MG63 (cell line): ENCODE results near the gene RAC3. TPM values are rescaled to one million over a fixed set of nuclear protein-coding genes. Genes with fewer than 3 reads are reported as not detected.
"Not testable (repeated sequence)": the region's sequence is repeated elsewhere in the genome, so short reads cannot be mapped to it uniquely, and the experiment has no call there.

ENCODE experiments used
- DNase-seq: peaks from one replicate; pipeline ENCODE4 v3.0.0-alpha.2; 2020
- H3K27me3 ChIP-seq: fragments of 250-450 bp; sonication (Bioruptor Pico); 2 replicates; pipeline ENCODE4 v1.5.1; 2020; ENCODE audit warnings: mild to moderate bottlenecking, moderate library complexity
- H3K36me3 ChIP-seq: fragments of 250-450 bp; sonication (Bioruptor Pico); 2 replicates; pipeline ENCODE4 v1.5.1; 2020; ENCODE audit warnings: mild to moderate bottlenecking, moderate library complexity
- H3K4me3 ChIP-seq: fragments of 250-450 bp; sonication (Bioruptor Pico); 2 replicates; pipeline ENCODE4 v1.5.1; 2020; ENCODE audit warnings: mild to moderate bottlenecking, moderate library complexity
- H3K9me3 ChIP-seq: fragments of 250-450 bp; sonication (Bioruptor Pico); 2 replicates; pipeline ENCODE4 v1.5.1; 2020; ENCODE audit warnings: mild to moderate bottlenecking, moderate library complexity
- total RNA-seq: library from RNA; depleted of rRNA; stranded (reverse); fragments of >200 nt; shearing (Covaris generic); gene quantifications from 2 replicates; pipeline ENCODE4 v1.2.3, GENCODE V29; 2014; ENCODE audit warnings: low replicate concordance

Gene RAC3
- total RNA-seq, 1 experiment from 2014 or later, result 18.4 TPM

DNA sequence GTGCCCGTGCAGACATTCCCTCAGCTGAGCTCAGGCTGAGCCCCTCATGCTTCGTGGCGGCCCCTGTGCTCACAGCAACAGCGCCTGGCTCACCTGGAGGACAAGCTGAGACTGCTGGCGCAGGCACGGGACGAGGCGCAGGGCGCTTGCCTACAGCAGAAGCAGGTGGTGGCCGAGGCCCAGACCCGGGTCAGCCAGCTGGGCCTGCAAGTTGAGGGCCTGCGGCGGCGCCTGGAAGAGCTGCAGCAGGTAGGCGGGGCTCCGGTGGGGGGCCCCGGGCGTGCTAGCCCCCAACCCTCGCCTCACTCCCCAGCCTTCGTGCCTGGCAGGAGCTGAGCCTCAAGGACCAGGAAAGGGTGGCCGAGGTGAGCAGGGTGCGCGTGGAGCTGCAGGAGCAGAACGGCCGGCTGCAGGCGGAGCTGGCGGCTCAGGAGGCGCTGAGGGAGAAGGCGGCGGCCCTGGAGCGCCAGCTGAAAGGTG lies 1.4 kb upstream of the RAC3 start:
- H3K27me3 ChIP-seq, result no peaks in the 10 kb centered on the region
- peaks cover 9% of the 10 kb centered on the region for H3K36me3 ChIP-seq
- no peak overlapping the region for H3K4me3 ChIP-seq
- no peaks in the 10 kb centered on the region for H3K9me3 ChIP-seq
- no peak for DNase-seq

DNA sequence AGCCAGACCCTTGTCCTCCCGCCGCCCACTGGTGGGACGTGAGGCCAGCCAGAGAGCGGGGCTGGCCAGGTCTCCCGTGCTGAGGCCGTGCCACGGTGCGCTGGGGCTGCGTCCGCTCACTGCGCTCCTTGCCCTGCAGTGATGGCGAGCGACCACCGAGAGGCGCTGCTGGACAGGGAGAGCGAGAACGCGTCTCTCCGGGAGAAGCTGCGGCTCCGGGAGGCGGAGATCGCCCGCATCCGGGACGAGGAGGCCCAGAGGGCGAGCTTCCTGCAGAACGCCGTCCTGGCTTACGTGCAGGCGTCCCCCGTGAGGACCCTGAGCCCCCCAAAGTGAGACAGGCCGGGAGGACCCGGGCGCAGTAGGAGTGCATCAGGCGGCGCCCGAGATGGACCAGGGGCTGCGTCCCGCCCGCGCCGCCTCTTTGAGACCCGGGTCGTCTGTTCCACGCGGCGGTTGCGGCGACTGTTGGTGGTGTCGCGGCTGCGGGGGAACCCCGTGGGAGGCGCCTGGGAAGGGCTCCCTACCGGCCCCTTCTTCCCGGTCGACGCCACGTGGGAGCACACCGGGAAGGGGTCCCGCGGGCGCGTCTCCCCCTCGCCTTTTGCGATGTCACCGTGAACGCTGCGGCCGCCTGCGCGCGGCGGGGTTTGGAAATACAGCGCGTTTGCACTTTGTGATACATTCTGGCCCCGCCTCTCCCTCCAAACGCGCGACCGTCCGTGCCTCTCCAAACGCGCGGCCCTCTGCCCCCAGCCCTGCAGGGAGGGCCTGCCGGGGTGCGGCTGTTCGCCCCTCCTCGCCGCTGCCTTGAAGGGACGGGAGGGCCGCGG lies 792 bp upstream of the RAC3 start:
- no peaks in the 10 kb centered on the region for H3K27me3 ChIP-seq
- no peaks in the 10 kb centered on the region for H3K9me3 ChIP-seq
- H3K36me3 ChIP-seq, result peaks cover 12% of the 10 kb centered on the region
- H3K4me3 ChIP-seq, result no peak overlapping the region
- no peak for DNase-seq

- peak overlapping the region; percentile 25 for H3K4me3 ChIP-seq
- H3K27me3 ChIP-seq, result no peaks in the 10 kb centered on the region
- peaks cover 13% of the 10 kb centered on the region for H3K36me3 ChIP-seq
- no peak for DNase-seq
- no peaks in the 10 kb centered on the region for H3K9me3 ChIP-seq
Observed at GRCh38 chr17:82031885-82032627, 578 bp downstream of the RAC3 start.

DNA sequence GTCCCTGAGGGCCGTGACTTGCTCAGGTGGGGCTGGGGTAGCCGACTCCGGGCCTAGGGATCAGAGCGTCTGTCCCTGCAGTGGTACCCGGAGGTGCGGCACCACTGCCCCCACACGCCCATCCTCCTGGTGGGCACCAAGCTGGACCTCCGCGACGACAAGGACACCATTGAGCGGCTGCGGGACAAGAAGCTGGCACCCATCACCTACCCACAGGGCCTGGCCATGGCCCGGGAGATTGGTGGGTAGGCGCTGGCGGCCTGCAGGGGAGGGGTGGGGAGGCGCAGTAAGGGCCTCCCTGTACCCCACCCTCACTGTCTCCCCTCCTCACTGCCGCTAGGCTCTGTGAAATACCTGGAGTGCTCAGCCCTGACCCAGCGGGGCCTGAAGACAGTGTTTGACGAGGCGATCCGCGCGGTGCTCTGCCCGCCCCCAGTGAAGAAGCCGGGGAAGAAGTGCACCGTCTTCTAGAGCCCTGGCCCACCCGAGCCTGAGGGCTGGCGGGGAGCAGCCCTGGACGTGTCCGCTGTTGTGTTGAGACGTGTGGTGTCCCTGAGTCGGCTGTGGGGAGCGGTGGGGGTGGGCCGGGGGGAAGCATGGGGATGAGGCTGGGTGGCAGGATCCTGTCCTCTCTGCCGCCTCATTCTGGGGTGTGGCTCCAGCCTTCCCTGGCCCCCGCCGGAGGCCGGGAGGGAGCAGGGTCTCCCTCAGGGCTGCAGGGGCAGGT lies 2.0 kb downstream of the RAC3 start:
- H3K36me3 ChIP-seq, result peaks cover 10% of the 10 kb centered on the region
- no peak overlapping the region for H3K4me3 ChIP-seq
- no peaks in the 10 kb centered on the region for H3K27me3 ChIP-seq
- DNase-seq, result no peak
- no peaks in the 10 kb centered on the region for H3K9me3 ChIP-seq

DNA sequence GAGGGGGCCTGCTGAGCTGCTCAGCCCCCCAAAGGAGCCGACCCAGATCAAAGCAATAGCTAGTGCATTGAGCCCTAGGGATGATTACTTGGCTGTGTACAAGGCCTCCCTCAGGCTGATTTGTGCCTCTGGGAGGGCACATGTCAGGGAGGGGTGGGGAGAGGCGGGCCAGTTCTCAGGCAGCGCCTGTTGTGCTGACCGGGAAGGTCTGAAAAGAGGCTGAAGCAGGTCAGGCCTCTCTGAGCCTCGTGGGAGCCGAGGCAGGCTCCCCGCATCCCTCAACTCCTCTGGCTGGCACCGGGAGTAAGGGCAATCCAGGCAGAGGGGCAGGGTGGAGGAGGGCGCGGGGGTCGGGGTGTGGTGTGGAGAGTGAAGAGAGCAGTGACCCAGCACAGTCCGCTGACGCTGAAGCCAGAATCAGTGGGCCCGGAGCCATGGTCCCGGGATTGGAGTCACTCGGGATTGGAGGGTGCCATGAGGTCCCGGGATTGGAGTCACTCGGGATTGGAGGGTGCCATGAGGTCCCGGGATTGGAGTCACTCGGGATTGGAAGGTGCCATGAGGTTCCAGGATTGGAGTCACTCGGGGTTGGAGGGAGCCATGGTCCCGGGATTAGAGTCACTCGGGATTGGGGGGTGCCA lies 3.0 kb downstream of the RAC3 start:
- no peaks in the 10 kb centered on the region for H3K27me3 ChIP-seq
- no peak overlapping the region for H3K4me3 ChIP-seq
- H3K9me3 ChIP-seq, result no peaks in the 10 kb centered on the region
- no peak for DNase-seq
- peaks cover 10% of the 10 kb centered on the region for H3K36me3 ChIP-seq

DNA sequence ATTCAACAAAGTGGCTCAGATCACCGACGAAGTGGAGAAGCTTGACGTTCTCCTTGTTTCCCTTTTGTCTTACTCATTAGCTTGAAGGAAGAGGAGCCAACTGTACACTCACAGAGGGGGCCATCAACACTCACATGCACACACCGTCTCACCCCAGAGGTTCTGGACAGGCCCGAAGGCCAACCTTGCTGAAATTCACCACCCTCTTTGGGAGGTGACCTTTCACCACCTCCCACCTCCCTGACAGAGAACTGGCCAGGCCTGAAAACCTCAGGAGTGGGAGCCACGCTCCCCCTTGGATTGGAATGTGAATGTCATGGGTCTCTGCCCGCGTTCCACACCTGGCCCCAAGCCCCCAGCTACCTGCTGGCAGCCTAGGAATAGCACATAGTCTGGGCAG lies 4.0 kb downstream of the RAC3 start:
- Histone ChIP-seq H3K4me3 (no peak overlapping the region), H3K27me3 (no peaks in the 10 kb centered on the region), H3K9me3 (no peaks in the 10 kb centered on the region), H3K36me3 (peaks cover 10% of the 10 kb centered on the region)
- no peak for DNase-seq

- Histone ChIP-seq H3K27me3 (no peaks in the 10 kb centered on the region), H3K36me3 (peaks cover 8% of the 10 kb centered on the region; the same call in 1 of the 2 replicates), H3K9me3 (no peaks in the 10 kb centered on the region), H3K4me3 (peak overlapping the region; percentile 57)
- peak; percentile 59 for DNase-seq
Observed at GRCh38 chr17:82035956-82036633, 4.6 kb downstream of the RAC3 start.

DNA sequence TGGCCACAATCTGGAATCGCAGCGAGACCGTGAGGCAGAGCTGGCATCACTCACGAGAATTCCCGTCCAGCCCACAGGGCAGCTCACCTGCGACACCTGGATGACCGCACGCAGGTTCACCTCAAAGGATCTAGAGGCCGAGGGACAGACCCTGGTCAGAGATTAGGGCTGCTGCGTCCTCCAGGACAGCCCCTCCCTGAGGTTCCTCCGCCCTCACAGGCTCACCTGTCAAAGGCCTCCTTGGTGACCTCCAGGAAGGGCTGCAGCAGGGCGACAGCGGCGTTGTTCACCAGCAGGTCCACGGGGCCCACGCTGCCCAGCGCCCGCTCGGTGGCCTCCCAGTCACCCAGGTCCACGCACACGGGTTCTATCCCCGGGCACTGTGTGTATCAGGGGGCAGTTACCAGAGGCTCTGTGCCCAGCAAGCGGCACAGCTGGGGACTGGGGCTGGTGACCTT lies 5.2 kb downstream of the RAC3 start:
- Histone ChIP-seq H3K27me3 (no peaks in the 10 kb centered on the region), H3K36me3 (peaks cover 8% of the 10 kb centered on the region; the same call in 1 of the 2 replicates), H3K9me3 (no peaks in the 10 kb centered on the region), H3K4me3 (peak overlapping the region; percentile 57)
- no peak for DNase-seq

GRCh38 chr17:82037092-82037888 lies 5.8 kb downstream of the RAC3 start, which contains the start of gene DCXR:
DCXR (minus strand) TSS chr17:82037697; CDS start chr17:82037682, 15 bp downstream.
- Histone ChIP-seq H3K27me3 (no peaks in the 10 kb centered on the region), H3K9me3 (no peaks in the 10 kb centered on the region), H3K36me3 (peaks cover 8% of the 10 kb centered on the region; the same call in 1 of the 2 replicates), H3K4me3 (peak within 1 kb of the TSS; percentile 57)
- DNase-seq, result peak; percentile 99

DNA sequence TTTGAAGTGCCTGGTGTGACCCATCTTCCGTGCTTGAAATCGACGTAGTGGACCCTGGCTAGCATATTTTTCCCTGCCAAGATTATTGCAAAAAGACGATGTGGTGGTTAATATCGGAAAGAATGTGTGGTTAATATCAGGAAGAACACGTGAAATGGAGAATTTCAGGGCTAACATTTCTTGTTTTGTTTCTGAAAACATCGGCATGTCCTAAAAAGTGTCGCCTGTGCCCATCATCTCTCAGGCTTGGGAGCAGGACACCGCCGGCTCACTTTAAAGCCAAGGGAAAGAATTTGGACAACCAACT lies 6.4 kb downstream of the RAC3 start:
- Histone ChIP-seq H3K4me3 (peak overlapping the region; percentile 57), H3K27me3 (no peaks in the 10 kb centered on the region), H3K9me3 (no peaks in the 10 kb centered on the region), H3K36me3 (peaks cover 8% of the 10 kb centered on the region; the same call in 1 of the 2 replicates)
- DNase-seq, result no peak

- DNase-seq, result not testable (repeated sequence)
Observed at GRCh38 chr17:82038796-82039409, 7.4 kb downstream of the RAC3 start.

GRCh38 chr17:82039695-82040299 lies 8.3 kb downstream of the RAC3 start:
- no peak for DNase-seq
- Histone ChIP-seq H3K36me3 (peaks cover 8% of the 10 kb centered on the region; the same call in 1 of the 2 replicates), H3K27me3 (no peaks in the 10 kb centered on the region), H3K4me3 (no peak overlapping the region), H3K9me3 (no peaks in the 10 kb centered on the region)

More at GRCh38 chr17:82038796-82039409, 7.4 kb downstream of the RAC3 start:
- H3K36me3 ChIP-seq, H3K27me3 ChIP-seq, H3K9me3 ChIP-seq, H3K4me3 ChIP-seq: not testable (repeated sequence)

GRCh38 chr17:82041144-82041814 lies 9.8 kb downstream of the RAC3 start:
- no peaks in the 10 kb centered on the region for H3K27me3 ChIP-seq
- H3K4me3 ChIP-seq, result no peak overlapping the region
- H3K9me3 ChIP-seq, result no peaks in the 10 kb centered on the region
- no peak for DNase-seq
- 0 out of 2 replicates have a peak, but pooled peaks cover 4% of the 10 kb centered on the region for H3K36me3 ChIP-seq

- DNase-seq, result no peak
- H3K4me3 ChIP-seq, result no peak overlapping the region
- H3K36me3 ChIP-seq, result peaks cover 3% of the 10 kb centered on the region; the same call in 1 of the 2 replicates
- H3K9me3 ChIP-seq, result no peaks in the 10 kb centered on the region
- H3K27me3 ChIP-seq, result no peaks in the 10 kb centered on the region
Observed at GRCh38 chr17:82042649-82043048, 11.2 kb downstream of the RAC3 start.
